ENCODE results near the gene HMOX2. TPM values are rescaled to one million over a fixed set of nuclear protein-coding genes. Genes with fewer than 3 reads are reported as not detected.

Gene HMOX2
- total and polyA plus RNA-seq, 2 of the 13 experiments (the other 11 are each of a cell fraction or from before 2014, with no cell fraction given): 60.3 to 70.4 TPM

GRCh38 chr16:4475880-4476788, at the start of gene HMOX2 (continued):
- TF ChIP-seq TBL1XR1 (IDR thresholded peaks at IDR 0.05; ENCODE audit: borderline replicate concordance, low read length, partially characterized antibody) (no peak), ZNF512 (CRISPR knock-in tag; IDR thresholded peaks at IDR 0.05) (no peak; the same call in 1 of the 2 replicates), ZBTB14 (CRISPR knock-in tag; IDR thresholded peaks at IDR 0.05) (0 out of 2 replicates have a peak, but pooled peaks have one; percentile 14), KDM4B (CRISPR knock-in tag; IDR thresholded peaks at IDR 0.05) (no peak), EP300 (IDR thresholded peaks at IDR 0.05; ENCODE audit: low read depth in 2 of 2, low read length in 2 of 2) (0 out of 4 replicates have a peak, but pooled peaks have one; percentile 15 to 26), EP300 (CRISPR knock-in tag; IDR thresholded peaks at IDR 0.05; ENCODE audit: borderline replicate concordance) (no peak), ARNT2 (CRISPR knock-in tag; IDR thresholded peaks at IDR 0.05; ENCODE audit: low read depth) (peak; percentile 94), ZNF292 (CRISPR knock-in tag; IDR thresholded peaks at IDR 0.05; ENCODE audit: borderline replicate concordance, low read depth) (no peak), CREBL2 (CRISPR knock-in tag; IDR thresholded peaks at IDR 0.05; ENCODE audit: borderline replicate concordance) (0 out of 2 replicates have a peak, but pooled peaks have one; percentile 70), HNF1B (CRISPR knock-in tag; IDR thresholded peaks at IDR 0.05) (peak; percentile 85), ZNF431 (CRISPR knock-in tag; IDR thresholded peaks at IDR 0.05; ENCODE audit: borderline replicate concordance, low read depth) (peak; percentile 95), ZNF556 (CRISPR knock-in tag; IDR thresholded peaks at IDR 0.05; ENCODE audit: borderline replicate concordance) (peak; percentile 67; the same call in 1 of the 2 replicates), GPN1 (CRISPR knock-in tag; IDR thresholded peaks at IDR 0.05; ENCODE audit: borderline replicate concordance) (0 out of 2 replicates have a peak, but pooled peaks have one; percentile 37), EEA1 (CRISPR knock-in tag; IDR thresholded peaks at IDR 0.05; ENCODE audit: borderline replicate concordance) (peak; percentile 98; the same call in 1 of the 2 replicates), ZNF557 (CRISPR knock-in tag; IDR thresholded peaks at IDR 0.05) (no peak), CHD2 (IDR thresholded peaks at IDR 0.05; ENCODE audit: low read depth, low read length) (peak; percentile 32; the same call in 1 of the 2 replicates), NONO (IDR thresholded peaks at IDR 0.05) (no peak), NONO (CRISPR knock-in tag; conservative IDR thresholded peaks at IDR 0.05) (peak; percentile 86; the same call in 1 of the 2 replicates), ZHX1 (CRISPR knock-in tag; IDR thresholded peaks at IDR 0.05; ENCODE audit: low read depth) (0 out of 2 replicates have a peak, but pooled peaks have one; percentile 34), HDAC1 (CRISPR knock-in tag; IDR thresholded peaks at IDR 0.05) (peak; percentile 95)
